Adrenal gland (tissue), 12 donors: ENCODE results near the gene TTYH3. TPM values are rescaled to one million over a fixed set of nuclear protein-coding genes. Genes with fewer than 3 reads are reported as not detected.

ENCODE experiments used
- DNase-seq, 7 donors: peaks; one replicate each; pipeline ENCODE4 v3.0.0-alpha.2; 2019 to 2020
- H3K27ac ChIP-seq, 5 donors: fragments of 200-600 bp; sonication (generic) in 4 of 5; 1 replicate in 3 of 5; 2 replicates in 2 of 5; pipeline versions ENCODE4 v1.5.1 to v1.8.0; 2016 to 2020; ENCODE audit warnings: mild to moderate bottlenecking in 1 of 5
- H3K27me3 ChIP-seq: fragments of 200-600 bp; 2 replicates; pipeline ENCODE4 v1.8.0; 2021
- H3K36me3 ChIP-seq, 2 donors: fragments of 200-600 bp; replicated peaks in 1 of 2; 1 replicate in 1 of 2; 2 replicates in 1 of 2; pipeline versions ENCODE4 v1.5.1 to v1.8.0; 2018 to 2022
- H3K4me1 ChIP-seq, 2 donors: fragments of 200-600 bp; replicated peaks in 1 of 2; 1 replicate in 1 of 2; 2 replicates in 1 of 2; pipeline versions ENCODE4 v1.5.1 to v1.8.0; 2018 to 2021
- H3K4me3 ChIP-seq, 4 donors: fragments of 200-600 bp; sonication (generic) in 3 of 4; one replicate each; pipeline ENCODE4 v1.5.1; 2016 to 2018
- H3K9me3 ChIP-seq, 3 donors: fragments of 200-600 bp; sonication (generic) in 1 of 3; replicated peaks in 1 of 3; 1 replicate in 2 of 3; 2 replicates in 1 of 3; pipeline versions ENCODE4 v1.5.1 to v1.8.0; 2016 to 2021
- POLR2A ChIP-seq, 2 donors: fragments of 450-650 bp; IDR thresholded peaks; one replicate each; pipeline ENCODE4 v1.6.1; 2017; ENCODE audit warnings: antibody characterized with exemption in 2 of 2, mild to moderate bottlenecking in 2 of 2, moderate library complexity in 1 of 2
- WGBS, 4 donors: extraction: QIAGEN DNeasy Blood & Tissue Kit in 2 of 4; methylation state at CpG; one replicate each; pipeline versions ENCODE4 v1.1.5 to v1.1.7; 2013 to 2017; 5-methylcytosine and 5-hydroxymethylcytosine counted together
- intact Hi-C, 2 donors: fragments of 100-400 bp; cut with DNase I; formaldehyde crosslinking; loops; one replicate each; pipeline versions ENCODE4 v1.14.1 to v1.15.0; 2022 to 2023
- polyA plus RNA-seq, 3 donors: library from polyadenylated mRNA; stranded (reverse); fragments of 200-250 nt in 2 of 3; fragments of 350-450 nt in 1 of 3; fragmentation: Illumina TruSeq in 1 of 3; extraction: RNeasy Lipid Tissue Mini Kit (QIAGEN cat#74804) in 1 of 3; gene quantifications; one replicate each; pipeline ENCODE4 v1.2.3, GENCODE V29; 2013 to 2014
- total RNA-seq, 9 donors: library from RNA; depleted of rRNA in 4 of 9; stranded (reverse); fragments of >200 nt in 4 of 9; fragments of 120-200 nt in 1 of 9; fragmentation: NEBNext Ultra II Directional in 1 of 9; extraction: Animal tissue kit (Norgen Biotek cat#: 25700) in 1 of 9; gene quantifications; one replicate each; pipeline versions ENCODE4 v1.1.0 to v1.2.4, GENCODE V29; 2013 to 2023
- TF ChIP-seq, protein P1 (sequence below), 6 experiments: fragments of 450-650 bp in 4 of 6; fragments of 200-600 bp in 2 of 6; sonication (generic) in 1 of 6; IDR thresholded peaks; 1 replicate in 5 of 6; 2 replicates in 1 of 6; pipeline versions ENCODE4 v1.5.1 to v1.8.0; 2016 to 2021; ENCODE audit warnings: antibody characterized with exemption in 6 of 6, mild to moderate bottlenecking in 2 of 6, moderate library complexity in 1 of 6
- donor health status: healthy with polysubstance abuse.
- donor health status: Bipolar disorder and iron deficiency.
- donor health status: DM: yes; HTN: yes; CAD: no.
- donor health status: DM: no; HTN: no; CAD: no.
- donor health status: DM: no; HTN: no; CAD: no.
- donor health status: DM: yes; HTN: yes; CAD: no.

Gene TTYH3
- total and polyA plus RNA-seq, 12 donors, result 5.2 to 86.3 (median 53.2) TPM

DNA sequence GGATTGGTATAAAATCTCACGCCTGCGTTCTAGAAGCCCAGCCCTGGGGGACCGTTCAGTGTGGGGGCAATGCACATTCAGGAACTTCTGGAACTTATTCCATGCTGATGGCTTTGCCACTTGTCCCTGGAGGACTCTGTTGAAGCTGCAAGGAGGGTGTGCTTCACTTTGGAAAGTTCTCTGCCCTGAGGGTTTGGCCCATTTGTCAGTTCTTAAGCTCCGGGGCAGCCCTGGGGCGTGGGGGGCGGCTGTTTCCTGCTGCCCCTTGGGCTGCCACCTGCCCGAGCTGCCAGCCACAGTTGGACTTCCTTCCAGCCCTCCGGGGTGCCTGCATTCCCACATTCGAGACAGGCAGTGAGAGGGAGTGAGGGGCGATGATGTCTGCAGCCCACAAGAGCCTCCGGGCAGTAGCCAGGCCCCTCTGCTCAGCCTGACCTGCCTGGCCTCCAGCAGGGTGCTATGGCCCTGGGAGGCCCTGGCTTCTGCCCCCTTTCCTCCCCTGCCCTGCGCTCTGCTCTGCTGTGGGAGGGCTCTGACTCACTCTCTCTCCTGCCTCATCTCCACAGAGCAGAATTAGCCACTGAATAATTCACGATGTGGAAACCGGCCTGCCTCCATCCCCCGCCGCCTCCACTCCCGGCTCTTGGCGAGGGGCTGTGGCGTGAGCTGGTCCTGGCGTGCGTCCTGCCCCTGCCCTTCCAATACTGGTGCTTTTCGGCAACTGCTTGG lies 1.9 kb downstream of the TTYH3 start:
- WGBS, 4 donors, result 11 to 19% (median 13%) methylated on average over 7 to 22 of the region's 22 CpGs
- peak; percentile 73 to 93 (median 88) for DNase-seq
- Histone ChIP-seq H3K4me3 (peak overlapping the region in 3 of 4 donors; percentile 11 to 79 (median 63)), H3K9me3 (no peaks in the 10 kb centered on the region), H3K27ac (peak overlapping the region; percentile 70 to 98 (median 97)), H3K36me3 (no peaks in the 10 kb centered on the region), H3K4me1 (peaks cover 55 to 64% of the 10 kb centered on the region in 2 donors), H3K27me3 (no peaks in the 10 kb centered on the region)
- TF ChIP-seq POLR2A (IDR thresholded peaks at IDR 0.05), result peak; percentile 75 to 97
- TF ChIP-seq, protein P1, sequence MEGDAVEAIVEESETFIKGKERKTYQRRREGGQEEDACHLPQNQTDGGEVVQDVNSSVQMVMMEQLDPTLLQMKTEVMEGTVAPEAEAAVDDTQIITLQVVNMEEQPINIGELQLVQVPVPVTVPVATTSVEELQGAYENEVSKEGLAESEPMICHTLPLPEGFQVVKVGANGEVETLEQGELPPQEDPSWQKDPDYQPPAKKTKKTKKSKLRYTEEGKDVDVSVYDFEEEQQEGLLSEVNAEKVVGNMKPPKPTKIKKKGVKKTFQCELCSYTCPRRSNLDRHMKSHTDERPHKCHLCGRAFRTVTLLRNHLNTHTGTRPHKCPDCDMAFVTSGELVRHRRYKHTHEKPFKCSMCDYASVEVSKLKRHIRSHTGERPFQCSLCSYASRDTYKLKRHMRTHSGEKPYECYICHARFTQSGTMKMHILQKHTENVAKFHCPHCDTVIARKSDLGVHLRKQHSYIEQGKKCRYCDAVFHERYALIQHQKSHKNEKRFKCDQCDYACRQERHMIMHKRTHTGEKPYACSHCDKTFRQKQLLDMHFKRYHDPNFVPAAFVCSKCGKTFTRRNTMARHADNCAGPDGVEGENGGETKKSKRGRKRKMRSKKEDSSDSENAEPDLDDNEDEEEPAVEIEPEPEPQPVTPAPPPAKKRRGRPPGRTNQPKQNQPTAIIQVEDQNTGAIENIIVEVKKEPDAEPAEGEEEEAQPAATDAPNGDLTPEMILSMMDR (IDR thresholded peaks at IDR 0.05), result no peak
- intact Hi-C loops, result no loop called here

DNA sequence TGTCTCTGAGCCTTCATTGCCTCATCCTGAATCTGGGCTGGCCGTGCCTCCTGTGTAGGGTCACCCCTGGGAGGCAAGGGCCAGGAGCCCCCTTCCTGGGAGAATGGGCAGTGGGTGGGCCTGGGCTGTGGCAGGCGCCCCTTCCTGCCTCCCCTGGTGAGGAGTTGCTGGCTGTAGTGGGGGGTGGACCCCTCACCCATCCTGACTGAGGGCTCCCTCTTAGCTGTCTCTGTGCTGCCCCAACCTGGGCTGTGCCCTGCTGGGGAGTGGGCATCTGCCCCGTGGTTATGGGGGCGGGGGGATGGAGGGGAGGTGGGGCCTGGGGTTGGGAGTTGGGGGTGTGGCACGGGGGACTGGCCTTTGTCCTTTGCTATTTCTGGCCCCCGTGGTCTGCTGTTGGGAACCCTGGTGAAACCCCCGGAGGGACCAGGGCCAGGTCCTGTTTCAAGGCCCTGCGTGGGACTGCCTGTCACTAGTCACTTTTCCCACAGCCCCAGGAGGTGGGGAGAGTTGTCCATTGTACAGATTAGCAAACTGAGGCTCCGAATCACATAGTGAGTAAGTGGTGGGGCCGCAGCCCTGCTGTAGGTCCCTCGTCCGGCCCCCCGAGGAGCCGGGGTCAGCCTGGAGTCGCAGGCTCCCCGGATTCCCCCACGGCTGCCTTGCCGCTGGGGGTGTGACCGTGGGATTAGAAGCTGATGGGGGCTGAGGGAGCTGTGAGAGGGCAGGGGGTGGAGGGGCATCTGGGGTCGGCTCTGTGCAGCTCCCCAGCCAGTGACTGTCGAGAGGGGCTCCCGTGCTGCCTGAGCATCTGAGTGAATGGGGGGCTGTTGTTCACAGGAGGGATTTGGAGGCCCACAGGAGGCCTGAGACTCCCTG lies 2.7 kb downstream of the TTYH3 start:
- intact Hi-C loops, result no loop called here
- TF ChIP-seq POLR2A (IDR thresholded peaks at IDR 0.05), result no peak
- TF ChIP-seq, protein P1 (IDR thresholded peaks at IDR 0.05), result no peak
- Histone ChIP-seq H3K27me3 (no peaks in the 10 kb centered on the region), H3K4me1 (peaks cover 62 to 72% of the 10 kb centered on the region in 2 donors), H3K27ac (peak overlapping the region; percentile 62 to 98 (median 97)), H3K36me3 (no peaks in the 10 kb centered on the region), H3K9me3 (no peaks in the 10 kb centered on the region), H3K4me3 (peak overlapping the region in 2 of 4 donors; percentile 63 to 79)
- 65 to 85% (median 73%) methylated on average over 2 to 22 of the region's 22 CpGs for WGBS, 4 donors
- peak in 1 of 7 donors; percentile 33 for DNase-seq

DNA sequence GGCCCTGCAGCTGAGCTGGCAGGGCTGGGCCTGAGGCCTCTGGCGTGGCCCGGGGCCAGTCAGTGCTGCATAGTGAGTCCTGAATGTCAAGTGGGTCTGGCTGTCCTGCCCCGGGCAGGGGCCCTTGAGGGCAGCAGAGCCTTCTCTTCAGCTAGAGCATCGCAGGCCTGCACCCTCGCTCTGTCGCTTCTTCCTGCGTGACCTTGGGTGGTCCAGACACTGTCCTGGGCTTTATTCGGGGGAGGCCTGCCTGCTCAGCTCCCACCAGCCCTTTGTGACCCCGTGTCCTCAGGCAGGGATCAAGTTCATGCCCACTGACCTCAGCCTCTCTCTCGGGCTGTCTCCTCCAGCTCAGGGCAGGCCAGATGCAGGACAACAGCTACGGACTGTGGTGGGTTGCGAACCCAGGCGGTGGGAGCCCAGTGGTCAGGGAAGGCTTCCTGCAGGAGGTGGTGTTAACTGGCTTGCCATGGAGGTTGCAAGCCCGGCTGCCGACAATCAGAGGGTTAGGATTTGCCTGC lies 3.4 kb downstream of the TTYH3 start:
- no peaks in the 10 kb centered on the region for H3K36me3 ChIP-seq
- no peaks in the 10 kb centered on the region for H3K27me3 ChIP-seq
- intact Hi-C loops, result no loop called here
- TF ChIP-seq, protein P1 (IDR thresholded peaks at IDR 0.05), result no peak
- TF ChIP-seq POLR2A (IDR thresholded peaks at IDR 0.05), result no peak
- H3K4me1 ChIP-seq, result peaks cover 67 to 79% of the 10 kb centered on the region in 2 donors
- DNase-seq, result peak in 1 of 7 donors; percentile 43
- no peaks in the 10 kb centered on the region for H3K9me3 ChIP-seq
- H3K27ac ChIP-seq, result peak overlapping the region in 4 of 5 donors; percentile 85 to 98 (median 97)
- WGBS, 4 donors, result 79 to 89% (median 81%) methylated on average over 8 to 15 of the region's 15 CpGs
- H3K4me3 ChIP-seq, result no peak overlapping the region
